Heart left ventricle (tissue), 16 donors: ENCODE measurements around the gene ARHGEF17. TPM values are rescaled to one million over a fixed set of nuclear protein-coding genes. Genes with fewer than 3 reads are reported as not detected.

Experiments
- ATAC-seq, 4 donors: fragments of 200-7000 bp; cut with Tn5 transposase; one replicate each; pipeline ENCODE4 v1.9.1; 2020 to 2022; ENCODE audit warnings: moderate library complexity in 4 of 4, mild to moderate bottlenecking in 3 of 4, moderate number of reproducible peaks in 1 of 4
- DNase-seq, 5 donors: peaks; one replicate each; pipeline ENCODE4 v3.0.0-alpha.2; 2020
- H3K27ac ChIP-seq, 12 donors: fragments of 200-600 bp; sonication (generic) in 4 of 12; one replicate each; pipeline versions ENCODE4 v1.5.0 to v1.8.0; 2016 to 2022; ENCODE audit warnings: mild to moderate bottlenecking in 2 of 12
- H3K27me3 ChIP-seq, 9 donors: fragments of 200-600 bp; sonication (generic) in 2 of 9; one replicate each; pipeline versions ENCODE4 v1.5.1 to v1.8.0; 2016 to 2022; ENCODE audit warnings: mild to moderate bottlenecking in 3 of 9
- H3K36me3 ChIP-seq, 9 donors: fragments of 200-600 bp; sonication (generic) in 2 of 9; one replicate each; pipeline versions ENCODE4 v1.5.0 to v1.8.0; 2018 to 2022; ENCODE audit warnings: mild to moderate bottlenecking in 2 of 9
- H3K4me1 ChIP-seq, 12 donors: fragments of 200-600 bp; sonication (generic) in 4 of 12; one replicate each; pipeline versions ENCODE4 v1.5.0 to v1.8.0; 2016 to 2022; ENCODE audit warnings: mild to moderate bottlenecking in 3 of 12
- H3K4me3 ChIP-seq, 12 donors: fragments of 200-600 bp; sonication (generic) in 4 of 12; one replicate each; pipeline versions ENCODE4 v1.5.0 to v1.8.0; 2017 to 2022; ENCODE audit warnings: mild to moderate bottlenecking in 9 of 12, moderate library complexity in 4 of 12
- H3K9me3 ChIP-seq, 12 donors: fragments of 200-600 bp; sonication (generic) in 4 of 12; one replicate each; pipeline versions ENCODE4 v1.5.0 to v1.8.0; 2016 to 2022; ENCODE audit warnings: mild to moderate bottlenecking in 1 of 12
- CTCF ChIP-seq, 12 donors: fragments of 200-600 bp; sonication (generic) in 4 of 12; IDR thresholded peaks; one replicate each; pipeline versions ENCODE4 v1.5.0 to v1.8.0; 2018 to 2022; ENCODE audit warnings: antibody characterized with exemption in 12 of 12, mild to moderate bottlenecking in 5 of 12
- POLR2A ChIP-seq, 2 donors: fragments of 450-650 bp; IDR thresholded peaks; one replicate each; pipeline ENCODE4 v1.6.1; 2017; ENCODE audit warnings: antibody characterized with exemption in 2 of 2, mild to moderate bottlenecking in 2 of 2, moderate library complexity in 2 of 2
- WGBS, 4 donors: extraction: QIAGEN DNeasy Blood & Tissue Kit in 2 of 4; methylation state at CpG; one replicate each; pipeline versions ENCODE4 v1.1.5 to v1.1.7; 2013 to 2018; 5-methylcytosine and 5-hydroxymethylcytosine counted together
- intact Hi-C, 10 donors: fragments of 100-400 bp; cut with DNase I; formaldehyde crosslinking; loops; one replicate each; pipeline versions ENCODE4 v1.11.1 to v1.14.2; 2022
- polyA plus RNA-seq, 2 donors: library from polyadenylated mRNA; stranded (reverse); fragments of 200-250 nt; gene quantifications; one replicate each; pipeline ENCODE4 v1.2.3, GENCODE V29; 2013
- total RNA-seq, 9 donors: library from RNA; depleted of rRNA in 2 of 9; stranded (reverse); fragments of >200 nt in 2 of 9; fragmentation: NEBNext Ultra II Directional in 3 of 9; extraction: Animal tissue kit (Norgen Biotek cat#: 25700) in 3 of 9; gene quantifications; one replicate each; pipeline versions ENCODE4 v1.1.0 to v1.2.4, GENCODE V29; 2016 to 2023
- donor health status: ischemic (EF 13 %, LVEDD 7.1; RV severe dilation, severe dysfunction).
- donor health status: healthy with polysubstance abuse.
- donor health status: DM: no; HTN: yes; CAD: no.
- donor health status: DM: no; HTN: no; CAD: no.
- donor health status: ischemic (EF 25% LVEDD 6.9; RV normal size, moderate dysfunction).
- donor health status: ischemic (EF 25% LVEDD 5.7; RV mildly dilated, moderate dysfunction).
- donor health status: healthy.
- donor health status: DM: yes; HTN: yes; CAD: no.
- donor health status: ischemic (EF 35%, LVEDD 5.7; RV mildly dilated, moderate dysfunction).
- donor health status: nonischemic (EF 11% LVEDD 7.7; RV severe dilation, severe dysfunction).
- donor health status: DM: yes; HTN: yes; CAD: no.
- donor health status: PGD.
- donor health status: ischemic (EF 29% LVEDD 5.4; RV normal size, mild dysfunction).
- donor health status: nonischemic (EF 23%, LVEDD 6.1; RV moderate dilation, normal function).

ARHGEF17 gene
- total and polyA plus RNA-seq, 11 donors: 27.5 to 83.9 (median 56.5) TPM

GRCh38 chr11:73406131-73406530, 98.1 kb downstream of the ARHGEF17 start:
- peaks cover 0 to 61% (median 32%) of the 10 kb centered on the region in 9 donors for H3K36me3 ChIP-seq
- ATAC-seq (no peak), DNase-seq (no peak)
- H3K9me3 ChIP-seq: no peaks in the 10 kb centered on the region
- WGBS, 4 donors: 87 to 96% (median 92%) methylated on average over 1 of the region's 1 CpG
- H3K27ac ChIP-seq: no peak overlapping the region
- intact Hi-C loops: loop anchor here in 5 of 10 donors (5.0 to 10.0 kb wide), 3 partner anchors 86 to 219 kb away; partner anchors contain the start of gene FAM168A (in 2 of the 5)
- H3K4me1 ChIP-seq: peaks cover 0 to 13% (median 6%) of the 10 kb centered on the region in 12 donors
- no peaks in the 10 kb centered on the region for H3K27me3 ChIP-seq
- H3K4me3 ChIP-seq: no peak overlapping the region
- no peak for TF ChIP-seq CTCF (IDR thresholded peaks at IDR 0.05)
- TF ChIP-seq POLR2A (IDR thresholded peaks at IDR 0.05): no peak

- Histone ChIP-seq H3K4me1 (peaks cover 0 to 13% (median 6%) of the 10 kb centered on the region in 12 donors), H3K36me3 (peaks cover 0 to 61% (median 32%) of the 10 kb centered on the region in 9 donors), H3K4me3 (no peak overlapping the region), H3K9me3 (no peaks in the 10 kb centered on the region), H3K27ac (no peak overlapping the region), H3K27me3 (no peaks in the 10 kb centered on the region)
- no peak for ATAC-seq
- 87 to 93% (median 87%) methylated on average over 5 of the region's 5 CpGs for WGBS, 4 donors
- TF ChIP-seq POLR2A (IDR thresholded peaks at IDR 0.05) (no peak), CTCF (IDR thresholded peaks at IDR 0.05) (no peak)
- intact Hi-C loops: loop anchor here in 5 of 10 donors (5.0 to 10.0 kb wide), 3 partner anchors 86 to 218 kb away; partner anchors contain the start of gene FAM168A (in 2 of the 5)
- DNase-seq: no peak
Measured at GRCh38 chr11:73406619-73407018, 98.5 kb downstream of the ARHGEF17 start.

- DNase-seq (no peak), ATAC-seq (no peak)
- intact Hi-C loops: loop anchor here in 5 of 10 donors (5.0 to 10.0 kb wide), 3 partner anchors 83 to 215 kb away; partner anchors contain the start of gene FAM168A (in 2 of the 5)
- peaks cover 0 to 61% (median 32%) of the 10 kb centered on the region in 9 donors for H3K36me3 ChIP-seq
- no peak overlapping the region for H3K4me3 ChIP-seq
- no peak for TF ChIP-seq CTCF (IDR thresholded peaks at IDR 0.05)
- TF ChIP-seq POLR2A (IDR thresholded peaks at IDR 0.05): no peak
- peaks cover 0 to 26% (median 2%) of the 10 kb centered on the region in 12 donors for H3K4me1 ChIP-seq
- no peak overlapping the region for H3K27ac ChIP-seq
- WGBS, 4 donors: 94 to 100% (median 96%) methylated on average over 7 to 8 of the region's 8 CpGs
- H3K27me3 ChIP-seq: no peaks in the 10 kb centered on the region
- H3K9me3 ChIP-seq: no peaks in the 10 kb centered on the region
Measured at GRCh38 chr11:73409431-73409830, 101.4 kb downstream of the ARHGEF17 start.

GRCh38 chr11:73410627-73411026, 102.6 kb downstream of the ARHGEF17 start:
- 78 to 92% (median 85%) methylated on average over 1 of the region's 1 CpG for WGBS, 4 donors
- H3K27me3 ChIP-seq: no peaks in the 10 kb centered on the region
- intact Hi-C loops: no loop called here
- DNase-seq (no peak), ATAC-seq (no peak)
- H3K9me3 ChIP-seq: no peaks in the 10 kb centered on the region
- H3K4me3 ChIP-seq: no peak overlapping the region
- no peak overlapping the region for H3K27ac ChIP-seq
- peaks cover 0 to 58% (median 27%) of the 10 kb centered on the region in 9 donors for H3K36me3 ChIP-seq
- peaks cover 0 to 38% (median 9%) of the 10 kb centered on the region in 12 donors for H3K4me1 ChIP-seq
- TF ChIP-seq CTCF (IDR thresholded peaks at IDR 0.05) (no peak), POLR2A (IDR thresholded peaks at IDR 0.05) (no peak)
